Prostate gland (tissue), 2 donors: ENCODE results near the gene GRPEL1.

Source experiments
- CTCF ChIP-seq, 4 experiments: fragments of 200-600 bp in 2 of 4; fragments of 450-650 bp in 2 of 4; sonication (generic) in 2 of 4; IDR thresholded peaks; 1 replicate in 3 of 4; 2 replicates in 1 of 4; pipeline ENCODE4 v1.5.1; 2016 to 2019; ENCODE audit warnings: antibody characterized with exemption in 4 of 4, mild to moderate bottlenecking in 2 of 4, moderate library complexity in 2 of 4
- POLR2A ChIP-seq: fragments of 450-650 bp; IDR thresholded peaks from one replicate; pipeline ENCODE4 v1.6.1; 2016; ENCODE audit warnings: antibody characterized with exemption, mild to moderate bottlenecking

DNA sequence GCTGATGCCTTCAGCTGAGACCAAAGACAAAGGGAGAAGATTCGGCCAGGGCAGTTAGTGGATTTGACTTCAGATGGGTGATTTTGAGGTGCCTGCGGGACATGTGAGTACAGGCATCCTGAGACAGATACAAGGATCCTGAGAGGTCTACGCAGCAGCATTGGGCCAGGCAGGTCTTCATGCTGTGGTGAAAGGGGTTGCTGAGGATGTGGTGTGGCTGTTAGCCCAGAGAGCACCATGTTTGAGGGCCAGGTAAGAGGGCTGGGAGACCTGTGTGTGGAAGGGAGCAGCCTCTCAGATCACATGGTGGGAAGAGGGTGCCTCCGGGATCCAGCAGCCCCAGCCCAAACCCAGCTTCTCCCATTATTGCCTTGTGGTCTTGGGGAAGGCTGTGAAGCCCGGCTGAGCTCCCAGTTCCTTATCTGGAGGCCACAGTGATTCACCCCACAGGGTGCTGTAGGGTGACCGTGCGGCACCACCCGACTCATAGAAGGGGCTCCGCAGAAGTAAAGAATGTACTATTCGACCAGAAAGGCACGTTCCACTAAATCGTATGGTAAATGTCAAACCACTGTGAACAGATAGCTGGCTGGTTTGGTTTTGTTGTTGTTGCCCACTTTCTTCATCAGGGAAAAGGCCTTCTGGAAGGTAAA is 52.4 kb downstream of the GRPEL1 start:
- no peak for TF ChIP-seq CTCF (IDR thresholded peaks at IDR 0.05)
- TF ChIP-seq POLR2A: no peak
